GM12891 (cell line): Measurements from ENCODE around the gene VWC2.

Source experiments
- PAX5 ChIP-seq: IDR thresholded peaks from 2 replicates; pipeline ENCODE4 v1.6.1; 2011; ENCODE audit warnings: low read length, moderate library complexity, mild to moderate bottlenecking; ENCODE audit not compliant: insufficient read depth, severe bottlenecking
- POLR2A ChIP-seq: IDR thresholded peaks from 2 replicates; pipeline ENCODE4 v1.6.1; 2011; ENCODE audit warnings: low read depth, low read length, control low read depth
- POLR2AphosphoS5 ChIP-seq: IDR thresholded peaks from 2 replicates; pipeline ENCODE4 v1.6.1; 2011; ENCODE audit warnings: low read depth, low read length, control low read depth
- TAF1 ChIP-seq: IDR thresholded peaks from 2 replicates; pipeline ENCODE4 v1.6.1; 2011; ENCODE audit warnings: low read depth, low read length, control low read depth

DNA sequence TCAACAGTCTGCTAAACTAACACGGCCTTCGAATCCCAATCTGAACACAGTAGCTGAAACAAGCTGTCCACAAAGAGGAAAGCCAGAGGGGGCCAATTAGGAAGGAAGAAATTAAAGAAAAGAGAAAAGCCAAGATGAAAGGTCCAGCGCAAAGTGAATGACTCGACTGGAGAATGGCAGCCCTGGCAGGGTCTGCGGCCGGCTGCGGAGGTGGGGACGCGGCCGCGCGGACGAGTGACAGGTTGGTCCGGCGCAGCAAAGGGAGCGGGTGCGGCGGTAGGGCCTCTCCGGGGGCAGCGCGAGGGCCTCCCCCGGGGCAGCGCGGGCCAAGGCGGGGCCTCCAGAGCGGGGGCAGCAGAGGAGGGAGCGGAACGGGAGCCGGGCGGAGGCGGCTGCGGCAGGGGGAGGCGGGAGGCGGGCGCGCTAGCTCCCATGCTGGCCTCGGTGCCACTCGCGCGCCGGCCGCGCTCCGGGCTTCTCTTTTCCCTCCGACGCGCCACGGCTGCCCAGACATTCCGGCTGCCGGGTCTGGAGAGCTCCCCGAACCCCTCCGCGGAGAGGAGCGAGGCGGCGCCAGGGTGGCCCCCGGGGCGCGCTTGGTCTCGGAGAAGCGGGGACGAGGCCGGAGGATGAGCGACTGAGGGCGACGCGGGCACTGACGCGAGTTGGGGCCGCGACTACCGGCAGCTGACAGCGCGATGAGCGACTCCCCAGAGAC is at the start of gene VWC2:
- TF ChIP-seq POLR2A (no peak), POLR2AphosphoS5 (no peak), TAF1 (no peak), PAX5 (no peak)
